ENCODE data around the gene PCCA.
"Not testable (repeated sequence)": the region's sequence is repeated elsewhere in the genome, so short reads cannot be mapped to it uniquely, and the experiment has no call there.

PCCA gene

GRCh38 chr13:100314132-100314910, 225.4 kb downstream of the PCCA start:
- no peak for DNase-seq

- no peak for DNase-seq
These were observed 226.6 kb downstream of the PCCA start for GRCh38 chr13:100315522-100315921.

- DNase-seq, result not testable (repeated sequence)
These were observed 229.6 kb downstream of the PCCA start for GRCh38 chr13:100318473-100318872.

GRCh38 chr13:100323937-100324336, 235.0 kb downstream of the PCCA start:
- DNase-seq, result no peak

GRCh38 chr13:100330662-100331061, 241.8 kb downstream of the PCCA start:
- DNase-seq, result no peak

- no peak for DNase-seq
These were observed 244.2 kb downstream of the PCCA start for GRCh38 chr13:100333141-100333540.

DNA sequence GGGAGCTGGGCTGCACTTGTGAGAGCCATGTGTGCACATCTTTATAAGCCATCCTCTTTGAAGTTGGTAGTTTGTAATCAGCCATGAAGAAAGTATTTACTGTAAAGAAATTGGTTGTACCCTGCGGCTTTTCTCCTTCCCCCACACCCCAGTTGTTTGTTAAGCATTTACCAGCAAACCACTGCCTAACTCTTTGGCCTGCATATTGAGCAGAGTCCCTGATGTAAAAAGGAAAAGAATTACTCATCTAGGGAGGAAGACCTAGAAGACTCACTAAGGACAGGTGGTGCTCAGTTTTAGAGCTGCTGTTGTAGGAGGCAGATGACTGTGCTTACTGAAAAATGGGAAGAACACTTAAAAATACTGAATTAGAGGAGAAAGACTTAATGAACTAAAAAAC, 245.3 kb downstream of the PCCA start:
- DNase-seq, result no peak

GRCh38 chr13:100336795-100337516, 248.1 kb downstream of the PCCA start:
- DNase-seq, result no peak

DNA sequence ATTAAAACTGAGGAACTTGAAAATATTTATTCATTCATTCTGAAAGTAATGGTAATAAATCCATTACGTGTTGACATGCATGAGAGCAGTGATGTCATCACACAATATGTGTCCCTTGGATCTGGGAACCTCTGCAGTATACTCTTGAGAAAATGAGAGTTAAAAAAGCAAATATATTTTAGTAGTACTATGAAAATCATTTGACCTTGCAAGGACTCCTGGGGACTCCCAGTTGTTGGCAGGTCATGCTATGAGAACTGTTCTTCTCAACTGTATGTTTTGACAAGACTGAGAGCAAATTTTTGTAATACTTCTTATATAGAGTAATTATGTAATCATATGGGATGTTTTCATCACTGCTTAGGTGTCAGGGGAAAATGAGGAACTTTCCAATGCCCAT, 249.4 kb downstream of the PCCA start:
- no peak for DNase-seq

DNA sequence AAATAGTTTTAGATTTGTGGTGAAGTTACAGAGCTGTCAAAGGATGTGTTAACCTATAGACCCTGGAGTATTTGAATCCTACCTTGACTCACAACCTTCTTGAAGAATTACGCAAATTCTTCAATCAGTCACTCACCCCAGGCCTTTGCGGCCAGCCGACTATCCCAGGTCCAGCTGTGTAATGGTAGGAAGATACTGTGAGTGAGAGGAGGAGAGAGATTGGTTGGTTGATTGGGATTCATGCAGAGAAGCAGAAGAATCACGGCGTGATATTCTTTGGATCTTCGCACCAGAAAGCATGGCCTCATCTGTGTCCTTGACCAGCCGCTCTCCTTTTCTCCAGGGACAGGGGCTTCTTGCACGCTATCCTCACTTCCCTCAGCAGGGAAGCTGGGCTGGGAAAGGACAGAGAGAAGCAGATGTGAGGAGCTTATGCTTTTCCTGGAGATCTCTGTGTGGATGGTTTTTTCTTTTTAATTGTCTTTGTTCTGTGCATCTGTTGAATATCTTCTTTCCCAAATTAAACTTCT, 250.6 kb downstream of the PCCA start:
- no peak for DNase-seq

- DNase-seq, result no peak
These were observed 252.0 kb downstream of the PCCA start for GRCh38 chr13:100340865-100341264.

DNA sequence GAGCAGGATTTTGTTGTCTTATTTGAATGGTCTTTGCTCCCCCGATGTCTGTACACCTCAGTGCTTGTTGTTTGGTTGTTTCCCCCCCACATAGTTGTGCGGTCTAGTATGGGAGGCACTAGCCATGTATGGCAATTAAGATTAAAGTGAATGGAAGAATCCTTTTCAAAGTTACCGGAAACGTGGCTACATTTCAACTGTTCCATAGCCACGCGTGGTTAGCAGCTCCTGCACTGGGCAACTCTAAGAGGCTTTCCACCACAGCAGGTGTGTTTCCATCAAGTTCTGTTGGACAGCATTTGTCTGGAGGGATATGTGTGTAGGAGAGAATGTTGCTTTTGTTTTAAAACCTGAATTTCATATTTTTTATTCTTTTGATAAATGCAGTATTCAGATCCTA, 252.4 kb downstream of the PCCA start:
- no peak for DNase-seq

- DNase-seq, result no peak
These were observed 255.7 kb downstream of the PCCA start for GRCh38 chr13:100344544-100344943.

- no peak for DNase-seq
These were observed 259.1 kb downstream of the PCCA start for GRCh38 chr13:100347968-100348367.

DNA sequence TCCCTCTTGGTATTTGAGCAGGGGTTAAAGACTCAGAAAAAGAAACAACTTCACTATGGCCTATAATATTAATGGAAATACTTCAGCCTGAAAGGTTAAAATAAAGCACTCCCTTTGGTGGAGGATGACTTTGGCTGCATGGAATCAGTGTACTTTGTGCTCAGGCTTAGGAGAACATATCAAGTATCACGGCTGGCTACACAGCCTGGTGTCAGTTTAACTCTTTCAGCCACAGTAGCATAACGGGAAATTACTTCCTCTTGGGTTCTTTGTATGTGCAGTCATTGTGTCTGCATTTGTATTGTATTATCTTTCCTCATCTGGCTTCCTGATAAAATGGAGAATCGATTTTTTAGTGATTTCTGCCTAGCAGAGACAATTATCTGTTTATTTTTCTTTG, 260.7 kb downstream of the PCCA start:
- no peak for DNase-seq

DNA sequence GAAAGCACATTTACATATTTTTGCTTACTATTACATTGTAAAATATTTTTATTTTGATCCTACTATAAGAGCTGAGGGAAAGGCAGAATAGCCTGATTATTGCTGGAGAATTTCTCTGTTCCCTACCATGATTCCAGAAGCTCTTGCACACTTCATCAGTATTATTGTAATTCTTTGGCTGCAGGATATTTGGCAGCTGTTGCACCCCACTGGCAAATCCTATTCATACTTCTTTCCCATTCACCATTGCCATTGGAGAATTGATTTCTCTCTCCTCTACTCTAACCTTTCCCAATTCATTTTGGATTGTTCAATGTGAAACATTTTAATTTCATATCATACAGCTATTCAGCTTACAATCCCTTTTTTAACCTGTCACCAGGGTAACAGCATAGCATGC, 261.7 kb downstream of the PCCA start:
- no peak for DNase-seq

DNA sequence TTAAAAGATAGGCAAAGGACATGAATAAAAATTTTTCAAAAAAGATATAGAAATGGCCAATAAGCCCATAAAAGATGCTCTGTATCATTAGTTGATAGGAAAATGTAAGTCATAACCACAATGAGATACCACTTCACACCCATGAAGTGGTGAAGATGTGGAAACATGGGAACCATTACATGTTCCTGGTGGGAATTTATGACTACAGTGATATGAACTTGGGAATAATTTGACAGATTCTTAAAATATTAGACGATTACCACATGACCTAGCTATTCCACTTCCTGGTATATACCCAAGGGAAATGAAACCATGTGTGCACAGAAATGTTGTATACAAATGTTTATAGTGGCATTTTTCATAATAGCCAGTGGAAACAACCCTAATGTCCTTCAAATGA, 267.5 kb downstream of the PCCA start:
- no peak for DNase-seq

DNA sequence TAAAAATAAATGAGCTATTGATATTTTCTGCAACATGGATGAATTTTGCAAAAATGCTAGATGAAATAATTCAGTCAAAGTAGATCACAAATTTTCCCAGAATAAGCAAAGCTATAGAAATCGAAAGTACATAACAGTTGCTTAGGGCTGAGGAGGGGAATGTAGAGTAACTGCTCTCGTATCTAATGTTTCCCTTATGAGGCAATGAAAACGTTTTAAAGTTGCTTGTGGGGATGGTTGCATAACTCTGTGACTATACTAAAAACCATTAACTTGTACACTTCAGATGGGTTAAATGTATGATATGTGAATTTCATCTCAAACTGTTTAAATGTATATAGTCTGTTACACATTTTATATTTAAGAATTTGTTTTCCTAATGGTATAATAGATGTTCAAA, 268.0 kb downstream of the PCCA start:
- DNase-seq, result no peak

GRCh38 chr13:100357764-100358163, 268.9 kb downstream of the PCCA start:
- DNase-seq, result no peak

DNA sequence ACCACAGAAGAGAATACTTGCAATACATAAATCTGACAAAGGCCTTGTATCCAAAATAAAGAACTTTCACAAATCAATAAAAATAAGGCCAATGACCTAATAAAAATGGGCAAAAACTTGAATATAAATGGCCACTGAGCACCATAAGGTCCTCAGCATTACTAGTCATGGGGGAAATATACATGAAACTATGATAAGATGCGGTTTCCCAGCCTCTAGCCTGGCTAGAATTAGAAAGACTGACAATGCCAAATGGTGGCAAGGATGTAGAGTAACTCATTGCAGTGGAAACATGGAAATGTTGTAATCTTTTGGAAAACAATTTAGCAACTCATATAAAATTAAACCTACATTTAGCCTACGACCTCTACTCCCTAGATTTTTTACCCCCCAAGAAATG, 272.6 kb downstream of the PCCA start:
- no peak for DNase-seq

- no peak for DNase-seq
These were observed 273.5 kb downstream of the PCCA start for GRCh38 chr13:100362371-100362770.

- no peak for DNase-seq
These were observed 273.9 kb downstream of the PCCA start for GRCh38 chr13:100362781-100363180.

GRCh38 chr13:100363285-100363711, 274.4 kb downstream of the PCCA start:
- no peak for DNase-seq

- DNase-seq, result no peak
These were observed 275.0 kb downstream of the PCCA start for GRCh38 chr13:100363874-100364273.

All from stimulated activated CD4-positive, alpha-beta T cell treated with anti-CD3 and anti-CD28 coated beads, Interleukin-2, amount 100 ng/mL, for 48 hours (primary cell).